HCT116 (cell line): ENCODE measurements around the gene INO80C.

Experiments
- EZH2 ChIP-seq: fragments of 200-600 bp; sonication (generic); IDR thresholded peaks from 2 replicates; pipeline ENCODE4 v1.6.1; 2017; ENCODE audit warnings: antibody characterized with exemption, mixed run types
- TF ChIP-seq, protein P1 (sequence below), 3 experiments: fragments of 200-600 bp in 1 of 3; sonication (generic) in 1 of 3; IDR thresholded peaks in 2 of 3; conservative IDR thresholded peaks in 1 of 3; 2 replicates each; pipeline ENCODE4 v1.5.1; 2012 to 2017; ENCODE audit warnings: low read depth in 2 of 3, low read length in 2 of 3, antibody characterized with exemption in 1 of 3, borderline replicate concordance in 1 of 3, control low read depth in 1 of 3, mild to moderate bottlenecking in 1 of 3, mixed read lengths in 1 of 3, mixed run types in 1 of 3, moderate library complexity in 1 of 3; ENCODE audit not compliant: insufficient read depth in 1 of 3

DNA sequence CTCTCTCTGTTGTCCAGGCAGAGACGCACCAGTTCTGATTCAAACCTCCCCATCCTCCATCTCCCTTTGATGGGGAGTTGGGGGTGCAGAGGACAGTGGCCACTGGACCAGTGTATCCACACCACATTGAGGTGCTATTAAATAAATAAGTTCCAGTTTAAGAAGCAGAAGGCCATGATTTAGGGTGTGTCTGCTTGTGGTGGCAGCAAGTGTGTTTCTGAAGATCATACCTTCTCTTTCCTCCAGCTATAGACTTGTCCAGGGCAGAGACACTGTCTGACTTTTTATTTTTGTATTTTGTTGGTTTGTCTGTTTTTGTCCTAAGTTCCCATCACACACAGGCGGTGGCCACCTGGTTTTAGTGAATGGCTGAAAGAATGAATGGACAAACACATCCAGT, 16.5 kb upstream of the INO80C start:
- no peak for TF ChIP-seq EZH2
- TF ChIP-seq, protein P1, sequence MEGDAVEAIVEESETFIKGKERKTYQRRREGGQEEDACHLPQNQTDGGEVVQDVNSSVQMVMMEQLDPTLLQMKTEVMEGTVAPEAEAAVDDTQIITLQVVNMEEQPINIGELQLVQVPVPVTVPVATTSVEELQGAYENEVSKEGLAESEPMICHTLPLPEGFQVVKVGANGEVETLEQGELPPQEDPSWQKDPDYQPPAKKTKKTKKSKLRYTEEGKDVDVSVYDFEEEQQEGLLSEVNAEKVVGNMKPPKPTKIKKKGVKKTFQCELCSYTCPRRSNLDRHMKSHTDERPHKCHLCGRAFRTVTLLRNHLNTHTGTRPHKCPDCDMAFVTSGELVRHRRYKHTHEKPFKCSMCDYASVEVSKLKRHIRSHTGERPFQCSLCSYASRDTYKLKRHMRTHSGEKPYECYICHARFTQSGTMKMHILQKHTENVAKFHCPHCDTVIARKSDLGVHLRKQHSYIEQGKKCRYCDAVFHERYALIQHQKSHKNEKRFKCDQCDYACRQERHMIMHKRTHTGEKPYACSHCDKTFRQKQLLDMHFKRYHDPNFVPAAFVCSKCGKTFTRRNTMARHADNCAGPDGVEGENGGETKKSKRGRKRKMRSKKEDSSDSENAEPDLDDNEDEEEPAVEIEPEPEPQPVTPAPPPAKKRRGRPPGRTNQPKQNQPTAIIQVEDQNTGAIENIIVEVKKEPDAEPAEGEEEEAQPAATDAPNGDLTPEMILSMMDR (IDR thresholded peaks at IDR 0.05 in 2 of 3, conservative IDR thresholded peaks at IDR 0.05 in 1 of 3; ENCODE audit: borderline replicate concordance in 1 of 3, insufficient read depth in 1 of 3, low read depth in 2 of 3, low read length in 2 of 3), result no peak
